CD4-positive, alpha-beta memory T cell (primary cell): ENCODE data around the gene TXLNB. TPM values are rescaled to one million over a fixed set of nuclear protein-coding genes. Genes with fewer than 3 reads are reported as not detected.

ENCODE experiments used
- CTCF ChIA-PET: fragments of 350-600 bp; sonication (Branson Sonifier 250); formaldehyde crosslinking; loops from one replicate; lab custom pipeline; 2021; ENCODE audit warnings: inconsistent platforms; ENCODE audit not compliant: partially characterized antibody; lab: Charles Lee
- POLR2A ChIA-PET: fragments of 350-600 bp; sonication (Branson Sonifier 250); formaldehyde crosslinking; loops from one replicate; lab custom pipeline; 2021; ENCODE audit not compliant: partially characterized antibody; lab: Charles Lee
- DNase-seq, 5 donors: peaks; one replicate each; pipeline versions ENCODE4 v3.0.0 to v3.0.0-alpha.2; 2020 to 2022; ENCODE audit warnings: mixed read lengths in 1 of 5
- H3K27ac ChIP-seq: one replicate; pipeline ENCODE4 v1.7.0; 2013; ENCODE audit warnings: low read depth, low read length
- H3K27me3 ChIP-seq: 2 replicates; pipeline ENCODE4 v1.7.0; 2013; ENCODE audit warnings: mild to moderate bottlenecking, low read length, moderate library complexity; ENCODE audit not compliant: insufficient read depth
- H3K36me3 ChIP-seq: 2 replicates; pipeline ENCODE4 v1.7.0; 2013; ENCODE audit warnings: mild to moderate bottlenecking, low read length, moderate library complexity; ENCODE audit not compliant: insufficient read depth
- H3K4me1 ChIP-seq: 2 replicates; pipeline ENCODE4 v1.7.0; 2013; ENCODE audit warnings: mild to moderate bottlenecking, low read length, moderate library complexity; ENCODE audit not compliant: insufficient read depth
- H3K4me3 ChIP-seq, 2 donors: one replicate each; pipeline ENCODE4 v1.7.0; 2013; ENCODE audit warnings: low read length in 2 of 2, mild to moderate bottlenecking in 1 of 2
- H3K9me3 ChIP-seq, 2 donors: one replicate each; pipeline ENCODE4 v1.7.0; 2013; ENCODE audit warnings: low read length in 2 of 2, control low read depth in 1 of 2; ENCODE audit not compliant: control insufficient read depth in 1 of 2
- H3K27ac Mint-ChIP-seq, 7 donors: one replicate each; pipeline ENCODE4 v1.8.0; 2020 to 2021; ENCODE audit warnings: mixed read lengths in 7 of 7, mild to moderate bottlenecking in 6 of 7, inconsistent platforms in 3 of 7, moderate library complexity in 3 of 7
- H3K27me3 Mint-ChIP-seq, 2 donors: one replicate each; pipeline ENCODE4 v1.8.0; 2020 to 2021; ENCODE audit warnings: mixed read lengths in 2 of 2
- H3K36me3 Mint-ChIP-seq, 2 donors: one replicate each; pipeline ENCODE4 v1.8.0; 2020 to 2021; ENCODE audit warnings: mixed read lengths in 2 of 2, inconsistent platforms in 1 of 2, mild to moderate bottlenecking in 1 of 2
- H3K4me1 Mint-ChIP-seq, 4 donors: one replicate each; pipeline ENCODE4 v1.8.0; 2020 to 2021; ENCODE audit warnings: mixed read lengths in 4 of 4, mild to moderate bottlenecking in 1 of 4
- H3K4me3 Mint-ChIP-seq, 8 donors: one replicate each; pipeline ENCODE4 v1.8.0; 2020 to 2021; ENCODE audit warnings: mixed read lengths in 8 of 8, mild to moderate bottlenecking in 7 of 8, moderate library complexity in 6 of 8, inconsistent platforms in 3 of 8
- H3K9me3 Mint-ChIP-seq, 8 donors: one replicate each; pipeline ENCODE4 v1.8.0; 2020 to 2021; ENCODE audit warnings: mixed read lengths in 8 of 8, mild to moderate bottlenecking in 5 of 8, inconsistent platforms in 3 of 8, moderate library complexity in 1 of 8
- intact Hi-C: fragments of 100-400 bp; cut with micrococcal nuclease; formaldehyde crosslinking; loops from one replicate; pipeline ENCODE4 v1.15.1; 2023
- polyA plus RNA-seq, 2 donors: library from polyadenylated mRNA; unstranded; fragments of 300-500 nt; fragmentation: Illumina TruSeq; gene quantifications; one replicate each; pipeline ENCODE4 v1.2.3, GENCODE V29; 2021
- total RNA-seq, 2 experiments: library from RNA; stranded (reverse); gene quantifications; one replicate each; pipeline ENCODE4 v1.2.3, GENCODE V29; 2021

The TXLNB gene
- total and polyA plus RNA-seq, 4 experiments from 2014 or later: 0.78 to 1.6 (median 1.4) TPM; not detected in 1

DNA sequence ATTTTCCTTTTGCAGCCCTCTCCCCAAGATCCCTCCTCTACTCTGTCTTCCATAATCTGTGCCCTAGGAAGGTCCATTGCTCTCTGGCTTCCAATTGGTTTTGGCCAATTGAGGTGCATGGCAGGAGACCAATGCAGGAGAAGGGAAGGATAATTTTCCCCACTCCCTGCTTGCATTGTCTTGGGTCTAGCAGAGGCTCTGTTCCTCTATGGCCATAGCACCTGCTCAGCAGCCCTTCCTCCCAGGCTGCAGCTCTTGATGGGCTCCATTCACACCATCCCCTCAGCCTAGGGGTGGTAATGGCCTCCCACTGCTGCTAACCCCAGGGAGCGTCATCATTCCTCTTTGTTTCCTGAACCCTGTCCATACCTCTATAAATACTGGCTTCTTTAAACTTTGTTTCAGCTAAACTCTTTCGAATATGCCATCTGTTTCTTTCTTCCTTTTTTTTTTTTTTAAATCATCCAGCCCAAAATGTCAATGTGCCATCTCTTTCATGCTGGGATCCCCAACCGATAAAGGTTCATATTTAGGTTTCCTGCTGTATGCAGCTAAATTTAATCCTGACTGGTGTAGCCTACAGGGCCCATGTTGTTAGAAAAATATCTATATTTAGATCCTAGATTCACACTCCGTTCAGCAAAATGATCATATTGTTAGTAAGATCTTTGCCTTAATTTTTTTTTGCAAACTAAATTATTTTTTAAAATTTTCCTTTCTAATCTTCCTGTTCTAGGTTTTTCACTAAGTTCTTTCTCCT is 93.1 kb downstream of the TXLNB start:
- Histone ChIP-seq H3K27ac (no peak overlapping the region), H3K4me3 (no peak overlapping the region), H3K27me3 (no peaks in the 10 kb centered on the region), H3K4me1 (no peaks in the 10 kb centered on the region), H3K36me3 (no peaks in the 10 kb centered on the region), H3K9me3 (no peaks in the 10 kb centered on the region)
- Mint-ChIP-seq H3K27ac (no peak overlapping the region), H3K36me3 (peaks cover 2 to 16% of the 10 kb centered on the region in 2 donors), H3K4me3 (no peak overlapping the region), H3K27me3 (peaks cover 0 to 2% of the 10 kb centered on the region in 2 donors), H3K4me1 (peaks cover 0 to 4% (median under 1%) of the 10 kb centered on the region in 4 donors), H3K9me3 (peaks cover 0 to 6% (median 3%) of the 10 kb centered on the region in 8 donors)
- no peak for DNase-seq
- intact Hi-C loops: no loop called here
- ChIA-PET POLR2A (interaction anchor here (0.8 kb wide), 1 partner anchor 85 kb away, joined by 3 read pairs; no protein-coding TSS in a partner anchor), CTCF (interaction anchor here (1.3 to 1.6 kb wide), 2 partner anchors 10 to 20 kb away, joined by 3 to 5 read pairs; no protein-coding TSS in a partner anchor)

DNA sequence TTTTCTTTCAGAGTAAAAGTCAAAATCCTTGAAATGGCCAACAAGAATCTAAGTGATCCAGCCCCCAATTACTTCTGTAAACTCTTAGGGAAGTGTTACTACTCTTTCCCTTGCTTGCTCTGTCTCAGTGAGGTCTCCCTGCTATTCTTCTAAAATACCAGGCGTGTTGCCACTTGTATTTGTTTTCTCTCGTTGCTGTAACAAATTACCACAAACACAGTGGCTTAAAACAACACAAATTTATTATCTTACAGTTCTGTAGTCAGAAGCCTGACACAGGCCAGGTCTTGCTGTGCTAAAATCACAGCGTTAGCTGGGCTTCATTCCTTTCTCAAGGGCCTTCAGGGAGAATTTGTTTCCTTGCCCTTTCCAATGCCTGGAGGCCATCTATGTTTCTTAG is 97.1 kb downstream of the TXLNB start:
- no peaks in the 10 kb centered on the region for H3K27me3 ChIP-seq
- intact Hi-C loops: no loop called here
- H3K4me1 Mint-ChIP-seq: peaks cover 0 to 9% (median 6%) of the 10 kb centered on the region in 4 donors
- H3K36me3 ChIP-seq: no peaks in the 10 kb centered on the region
- H3K4me1 ChIP-seq: no peaks in the 10 kb centered on the region
- no peak for DNase-seq
- no peaks in the 10 kb centered on the region for H3K27me3 Mint-ChIP-seq
- peaks cover 0 to 2% (median 0%) of the 10 kb centered on the region in 8 donors for H3K9me3 Mint-ChIP-seq
- ChIA-PET CTCF (interaction anchor here (1.3 kb wide), 1 partner anchor 97 kb away, joined by 3 read pairs; the partner anchor contains the start of gene TXLNB), POLR2A (interaction anchor here (0.8 kb wide), 1 partner anchor 57 kb away, joined by 3 read pairs; no protein-coding TSS in a partner anchor)
- H3K4me3 ChIP-seq: no peak overlapping the region
- H3K27ac Mint-ChIP-seq: no peak overlapping the region
- no peak overlapping the region for H3K4me3 Mint-ChIP-seq
- no peaks in the 10 kb centered on the region for H3K9me3 ChIP-seq
- no peak overlapping the region for H3K27ac ChIP-seq
- peaks cover 2 to 5% of the 10 kb centered on the region in 2 donors for H3K36me3 Mint-ChIP-seq

Other genes starting within 250 kb of the TXLNB start
- gene HECA, start 156.9 kb downstream of the TXLNB start, total RNA-seq: 100 to 1,000 TPM; 154 to 161 TPM
- gene HECA, start 156.9 kb downstream of the TXLNB start, polyA plus RNA-seq: 10 to 100 TPM in 1 of 2 donors, 1 to 10 TPM in 1; 5.4 to 12.1 TPM
- 100 to 1,000 TPM; 114 to 118 TPM for gene CITED2, start 82.7 kb upstream of the TXLNB start, total RNA-seq
- 10 to 100 TPM; 37.1 to 50.8 TPM for gene CITED2, start 82.7 kb upstream of the TXLNB start, polyA plus RNA-seq